NCI-H1694 treated with DMSO at 0.1 percent for 48 hours (cell line): ENCODE data around the gene SANBR.
A peak's percentile ranks its signal among the peaks of the same experiment; 100 is the strongest.
"Not testable (repeated sequence)": the region's sequence is repeated elsewhere in the genome, so short reads cannot be mapped to it uniquely, and the experiment has no call there.

Source experiments
- DNase-seq: peaks from one replicate; lab custom pipeline; 2025; lab: John Stamatoyannopoulos, UW

SANBR gene

GRCh38 chr2:61065714-61066709 is at the start of gene SANBR:
SANBR (plus strand) TSS chr2:61065871; CDS start chr2:61070351, 4,480 bp downstream.
- DNase-seq = peak; percentile 84

GRCh38 chr2:61015976-61016375 is 49.7 kb upstream of the SANBR start:
- DNase-seq = no peak

- DNase-seq = no peak
Measured at GRCh38 chr2:61016392-61017002, 49.2 kb upstream of the SANBR start.

GRCh38 chr2:61017003-61017555 is 48.6 kb upstream of the SANBR start:
- peak; percentile 92 for DNase-seq

GRCh38 chr2:61017556-61018317 is 47.9 kb upstream of the SANBR start, which contains the start of the genes PEX13 and PUS10:
PEX13 (plus strand) TSS chr2:61017720; CDS start chr2:61017760, 40 bp downstream.
PUS10 (minus strand) TSS chr2:61018255; CDS start chr2:61011890, 6,365 bp downstream.
- DNase-seq = peak; percentile 92

- peak; percentile 44 for DNase-seq
Measured at GRCh38 chr2:61018318-61018755, 47.3 kb upstream of the SANBR start.

GRCh38 chr2:61018798-61019197 is 46.9 kb upstream of the SANBR start:
- no peak for DNase-seq

GRCh38 chr2:61021228-61021660 is 44.4 kb upstream of the SANBR start:
- no peak for DNase-seq

GRCh38 chr2:61023670-61024069 is 42.0 kb upstream of the SANBR start:
- no peak for DNase-seq

- DNase-seq = no peak
Measured at GRCh38 chr2:61029533-61029932, 36.1 kb upstream of the SANBR start.

GRCh38 chr2:61034592-61034991 is 31.1 kb upstream of the SANBR start:
- DNase-seq = not testable (repeated sequence)

- not testable (repeated sequence) for DNase-seq
Measured at GRCh38 chr2:61036643-61037042, 29.0 kb upstream of the SANBR start.

GRCh38 chr2:61042807-61043206 is 22.9 kb upstream of the SANBR start:
- DNase-seq = no peak

- DNase-seq = no peak
Measured at GRCh38 chr2:61044636-61045035, 21.0 kb upstream of the SANBR start.

- no peak for DNase-seq
Measured at GRCh38 chr2:61045226-61045625, 20.4 kb upstream of the SANBR start.

- DNase-seq = no peak
Measured at GRCh38 chr2:61045999-61046398, 19.7 kb upstream of the SANBR start.

GRCh38 chr2:61055557-61055956 is 10.1 kb upstream of the SANBR start:
- DNase-seq = no peak

GRCh38 chr2:61057562-61057961 is 8.1 kb upstream of the SANBR start:
- no peak for DNase-seq

GRCh38 chr2:61059382-61059781 is 6.3 kb upstream of the SANBR start:
- no peak for DNase-seq

GRCh38 chr2:61074100-61074499 is 8.4 kb downstream of the SANBR start:
- no peak for DNase-seq

- DNase-seq = no peak
Measured at GRCh38 chr2:61085883-61086282, 20.2 kb downstream of the SANBR start.

GRCh38 chr2:61089797-61090196 is 24.1 kb downstream of the SANBR start:
- no peak for DNase-seq
